IPS-11a (cell line): ENCODE measurements around the gene CAMK1D.

ENCODE experiments used
- H3K4me3 ChIP-seq: one replicate; pipeline ENCODE4 v1.5.1; 2013; ENCODE audit warnings: low read depth, low read length, control low read depth

Gene CAMK1D

DNA sequence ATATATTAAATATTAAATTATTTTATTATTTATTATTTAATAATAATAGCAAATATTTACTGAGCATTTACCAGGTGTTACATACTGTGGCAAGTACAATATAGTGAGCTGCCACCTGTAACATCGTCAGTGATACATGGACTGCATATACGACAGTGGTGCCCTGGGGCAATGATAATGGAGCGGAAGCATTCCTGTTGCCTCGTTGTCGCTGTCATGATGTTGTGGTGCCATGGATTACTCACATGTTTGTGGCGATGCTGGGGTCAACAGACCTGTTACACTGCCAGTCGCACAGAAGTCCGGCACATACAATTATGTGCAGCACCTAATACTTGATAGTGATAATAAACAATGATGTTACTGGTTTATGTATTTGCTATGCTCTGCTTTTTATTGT is 20.6 kb downstream of the CAMK1D start:
- no peak overlapping the region for H3K4me3 ChIP-seq

DNA sequence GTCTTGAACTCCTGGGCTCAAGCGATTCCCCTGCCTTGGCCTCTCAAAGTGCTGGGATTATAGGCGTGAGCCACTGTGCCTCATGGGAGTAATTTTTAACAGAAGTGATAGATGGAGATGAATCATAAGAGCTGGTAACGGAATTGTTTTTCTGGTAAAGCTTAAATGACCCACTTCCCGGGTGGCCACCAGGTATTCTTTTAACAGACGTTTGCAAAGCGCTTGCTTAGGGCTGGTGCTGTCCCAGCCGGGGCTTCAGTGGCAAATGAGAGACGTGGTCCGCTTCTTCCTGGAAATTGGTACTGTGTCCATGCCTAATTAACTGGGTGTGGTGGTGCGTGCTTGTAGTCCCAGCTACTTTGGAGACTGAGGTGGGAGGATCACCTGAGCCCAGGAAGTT is 23.5 kb downstream of the CAMK1D start:
- no peak overlapping the region for H3K4me3 ChIP-seq

DNA sequence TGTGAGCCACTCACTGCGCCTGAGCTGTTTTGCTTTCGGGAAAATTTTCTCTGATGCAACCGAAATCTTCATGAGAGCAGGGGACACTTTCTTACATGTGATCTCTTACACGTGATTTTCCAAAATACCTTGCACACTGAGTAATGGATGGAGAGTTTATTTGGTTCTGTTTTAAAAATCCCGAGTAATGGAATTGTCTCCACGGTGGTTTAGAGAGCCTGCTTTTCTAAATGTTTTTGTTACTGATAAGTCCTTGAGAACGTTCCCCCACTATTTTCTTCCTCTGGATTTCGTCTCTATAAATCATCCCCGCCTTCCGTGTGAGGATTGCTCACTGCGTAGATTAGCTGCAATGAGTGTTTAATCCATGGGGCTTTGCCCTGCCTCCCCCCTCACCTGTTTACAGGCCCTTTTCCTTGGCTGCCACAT is 25.7 kb downstream of the CAMK1D start:
- no peak overlapping the region for H3K4me3 ChIP-seq

DNA sequence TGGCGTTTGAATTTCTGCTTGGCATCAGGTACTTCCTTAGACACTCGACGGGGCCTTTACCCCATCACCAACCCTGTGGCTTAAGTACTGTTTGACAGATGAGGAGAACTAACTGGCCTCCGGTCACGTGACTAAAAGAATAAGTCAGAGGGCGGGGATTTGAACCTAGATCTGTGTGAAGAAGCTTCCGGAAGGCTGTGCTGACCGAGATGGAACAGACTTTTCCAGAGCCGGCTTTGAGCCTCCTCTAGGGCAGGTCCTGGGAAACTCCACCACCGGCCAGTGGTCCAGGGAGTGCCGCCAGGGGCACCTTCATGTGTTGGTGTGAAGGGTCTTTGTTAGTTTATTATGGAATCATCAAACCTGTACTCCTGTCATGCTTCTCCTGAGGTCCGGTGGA is 26.9 kb downstream of the CAMK1D start:
- H3K4me3 ChIP-seq, result no peak overlapping the region

DNA sequence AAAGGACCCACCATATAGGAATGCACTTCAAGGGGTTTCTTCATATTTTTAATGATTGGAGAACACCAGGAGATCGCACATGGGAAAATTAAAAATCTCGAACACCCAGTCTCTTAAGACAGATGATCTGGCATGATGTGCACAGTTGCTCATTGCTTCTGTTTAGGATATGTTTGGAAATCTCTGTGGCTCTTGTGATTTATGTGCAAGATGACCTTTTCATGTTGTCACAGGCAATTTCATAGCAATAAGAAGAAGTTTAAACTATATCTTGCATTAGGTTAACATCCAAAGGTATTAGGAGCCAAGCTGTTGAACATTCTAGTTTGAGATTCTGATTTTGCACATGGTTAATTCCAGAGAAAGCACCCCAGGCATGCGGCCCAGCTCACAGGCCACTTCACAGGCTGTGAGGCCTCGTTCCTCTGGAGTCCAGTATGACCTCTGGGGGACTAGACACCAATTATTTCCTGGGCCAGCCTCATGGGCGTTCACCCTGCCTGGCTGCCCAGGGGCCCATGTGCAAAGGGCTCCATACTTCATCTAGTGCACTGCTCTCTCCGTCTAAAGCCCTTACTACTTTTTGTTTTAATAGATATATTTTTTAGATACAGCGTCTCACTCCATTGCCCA is 28.4 kb downstream of the CAMK1D start:
- H3K4me3 ChIP-seq, result no peak overlapping the region

DNA sequence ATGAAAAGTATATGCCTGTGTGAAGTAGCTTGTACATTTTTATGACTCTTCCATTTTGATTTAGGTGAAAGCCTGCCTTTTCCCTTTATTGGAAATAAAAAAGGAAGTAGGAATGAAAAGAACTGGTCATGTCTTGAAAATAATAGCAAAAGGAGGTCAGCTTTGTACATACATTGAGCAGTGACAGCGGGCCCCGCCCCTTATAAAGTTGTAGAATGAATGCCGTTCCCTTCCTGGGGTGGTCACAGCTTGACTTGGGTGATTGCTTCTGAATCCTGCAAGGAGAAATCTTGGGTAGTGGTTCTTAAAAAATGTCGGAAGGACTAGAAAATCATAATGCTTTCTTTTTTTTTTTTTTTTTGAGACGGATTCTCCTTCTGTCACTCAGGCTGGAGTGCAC is 31.7 kb downstream of the CAMK1D start:
- H3K4me3 ChIP-seq, result no peak overlapping the region

DNA sequence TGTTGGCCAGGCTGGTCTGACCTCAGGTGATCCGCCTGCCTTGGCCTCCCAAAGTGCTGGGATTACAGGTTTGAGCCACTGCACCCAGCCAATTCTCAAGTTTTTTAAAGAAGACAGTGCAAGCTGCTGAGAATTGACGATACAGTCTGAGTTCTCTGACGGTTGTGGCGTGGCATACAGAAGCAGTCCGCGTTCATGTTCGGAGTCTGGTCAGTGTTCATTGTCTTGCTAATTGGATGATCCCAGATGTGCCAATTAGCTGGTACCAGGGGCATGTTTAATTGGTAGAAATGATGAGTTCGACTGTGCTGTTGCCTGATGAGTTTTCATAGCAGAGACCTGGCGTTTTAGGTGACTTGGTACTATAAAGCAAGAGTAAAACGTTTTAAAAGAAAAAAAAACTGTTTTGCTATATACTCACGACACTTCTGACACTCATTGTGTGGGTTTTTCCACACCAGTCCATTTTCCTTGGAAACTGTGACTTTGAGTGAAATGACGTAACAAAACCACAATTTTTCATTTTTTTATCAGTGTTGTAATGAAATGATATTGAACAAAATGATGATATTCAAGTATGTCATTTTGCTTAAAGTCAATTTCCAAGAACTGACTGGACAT is 32.3 kb downstream of the CAMK1D start:
- H3K4me3 ChIP-seq, result no peak overlapping the region

DNA sequence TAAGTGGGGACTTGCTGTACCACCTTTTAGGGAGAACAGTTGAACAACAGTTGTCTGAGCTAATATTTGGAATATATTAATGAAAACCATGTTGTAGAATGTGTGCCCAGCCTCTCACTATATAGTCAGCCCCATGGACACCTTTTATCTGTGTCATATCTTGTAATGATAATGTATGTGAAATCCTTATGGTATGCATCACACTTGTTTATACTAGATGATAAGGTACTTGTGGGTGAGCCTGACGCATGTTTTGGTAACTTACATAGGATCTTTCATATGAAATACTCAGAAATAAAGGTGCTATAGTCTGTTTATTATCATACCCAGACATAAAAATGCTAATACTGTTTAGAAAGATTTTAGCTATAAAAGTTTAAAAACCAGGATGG is 32.8 kb downstream of the CAMK1D start:
- H3K4me3 ChIP-seq, result no peak overlapping the region

DNA sequence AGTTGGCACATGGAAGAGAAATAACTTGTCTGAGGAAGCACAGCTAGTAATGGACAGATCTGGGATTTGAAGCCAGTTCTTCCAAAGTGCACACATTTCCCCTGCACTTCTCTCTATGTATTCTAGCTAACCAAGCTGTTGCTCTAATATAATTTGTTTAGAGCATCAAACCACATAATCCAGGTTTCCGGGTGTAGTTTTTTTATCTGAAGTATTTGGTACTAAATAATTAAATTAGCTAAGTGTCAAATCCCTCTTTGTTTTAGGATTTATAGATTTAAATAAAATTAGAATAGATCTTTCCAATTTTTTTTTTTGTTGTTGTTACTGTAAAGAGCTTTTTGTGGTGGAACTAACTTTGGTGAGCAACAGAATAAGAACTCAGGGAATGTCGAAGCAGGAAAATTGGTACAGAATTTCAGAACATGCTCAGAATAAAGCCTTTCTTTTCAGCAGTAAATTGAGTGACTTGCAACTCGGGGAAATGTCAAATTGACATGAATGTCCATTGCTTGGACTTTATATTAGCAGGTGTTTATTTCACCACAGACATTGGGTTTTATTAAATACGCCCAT is 33.7 kb downstream of the CAMK1D start:
- H3K4me3 ChIP-seq, result no peak overlapping the region

DNA sequence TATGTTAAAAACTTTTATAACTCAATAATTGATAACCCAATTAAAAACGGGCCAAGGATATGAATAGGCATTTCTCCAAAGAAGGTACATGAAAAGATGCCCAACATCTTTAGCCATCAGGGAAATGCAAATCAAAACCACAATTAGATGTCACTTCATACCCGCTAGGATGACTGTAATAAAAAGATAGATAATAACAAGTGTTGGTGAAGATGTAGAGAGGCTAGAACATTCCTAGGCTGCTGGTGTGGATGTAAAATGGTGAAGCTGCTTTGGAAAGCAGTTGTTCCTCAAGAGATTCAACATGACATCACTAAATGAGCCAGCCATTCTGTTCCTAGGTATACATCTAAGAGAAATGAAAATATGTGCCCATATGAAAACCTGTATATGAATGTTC is 35.6 kb downstream of the CAMK1D start:
- H3K4me3 ChIP-seq, result no peak overlapping the region

DNA sequence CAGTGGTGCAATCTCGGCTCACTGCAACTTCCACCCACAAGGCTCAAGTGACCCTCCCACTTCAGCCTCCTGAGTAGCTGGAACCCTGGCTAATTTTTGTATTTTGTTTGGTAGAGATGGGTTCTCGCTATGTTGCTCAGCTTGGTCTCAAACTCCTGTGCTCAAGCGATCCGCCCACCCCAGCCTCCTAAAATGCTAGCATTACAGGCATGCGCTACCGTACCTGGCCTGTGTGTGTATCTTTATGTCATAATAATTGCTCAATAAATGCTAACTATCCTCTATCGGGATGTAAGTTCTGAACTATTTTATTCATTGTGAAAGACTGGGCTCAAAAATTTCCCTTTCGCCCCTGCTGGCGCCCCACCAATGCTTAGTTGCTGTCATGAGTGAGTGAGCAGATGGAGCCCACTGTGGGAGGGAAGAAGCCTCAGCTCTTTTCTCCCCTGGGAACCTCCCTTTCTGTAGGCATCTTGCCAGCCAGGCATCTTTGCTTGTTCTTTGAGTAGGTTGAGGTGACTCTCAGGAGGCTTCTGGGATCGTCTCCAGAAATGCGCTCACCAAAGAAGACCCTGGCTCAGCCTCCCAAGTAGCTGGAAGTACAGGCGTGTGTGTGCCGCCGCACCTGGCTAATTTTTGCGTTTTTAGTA is 38.3 kb downstream of the CAMK1D start:
- no peak overlapping the region for H3K4me3 ChIP-seq

DNA sequence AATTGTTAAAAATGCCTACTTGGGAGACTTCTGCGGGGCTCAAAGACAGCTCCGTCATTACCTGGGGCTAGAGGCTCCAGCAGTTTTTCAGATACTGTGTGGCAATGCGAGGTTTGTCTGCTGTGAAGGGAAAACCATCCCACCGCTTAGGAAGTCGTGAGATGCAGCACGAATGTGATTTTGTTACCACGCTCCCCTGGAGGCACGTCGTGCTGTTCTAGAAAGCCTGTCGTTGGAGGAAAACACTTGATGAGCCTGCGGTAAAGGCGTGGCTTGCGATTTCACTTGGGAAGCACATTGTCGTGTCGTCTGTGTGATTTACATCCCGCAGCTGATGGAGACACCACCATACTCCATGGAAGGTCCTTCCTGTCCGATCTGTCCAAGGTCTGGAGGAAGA is 39.3 kb downstream of the CAMK1D start:
- H3K4me3 ChIP-seq, result no peak overlapping the region

DNA sequence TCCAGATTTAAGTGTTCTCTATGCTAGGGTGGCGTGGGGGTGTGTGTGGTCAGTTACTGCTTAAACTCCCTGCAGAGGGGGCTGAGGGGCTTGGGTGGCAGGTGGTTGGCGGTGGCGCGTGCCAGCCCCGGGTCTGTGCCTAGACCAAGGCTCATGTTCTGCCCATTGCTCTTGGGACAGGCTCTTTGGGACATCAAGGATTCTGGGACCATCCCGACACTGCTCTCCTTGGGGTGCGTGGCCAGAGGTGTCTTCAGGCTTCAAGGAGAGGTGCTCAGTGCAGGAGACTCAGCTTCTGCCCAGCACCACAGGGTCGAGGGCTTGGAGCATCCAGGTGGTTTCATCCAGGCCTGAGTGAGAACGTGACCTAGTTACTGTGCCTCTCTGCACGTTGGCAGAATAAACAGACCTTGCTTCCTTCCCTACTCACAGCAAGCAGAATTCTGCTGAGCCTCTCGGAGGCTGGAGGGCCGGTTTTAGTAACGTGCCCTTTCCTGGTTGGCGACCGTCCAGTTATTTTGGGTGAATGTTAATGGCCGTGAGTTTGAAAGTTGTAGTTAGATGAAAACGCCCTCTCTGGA is 39.9 kb downstream of the CAMK1D start:
- no peak overlapping the region for H3K4me3 ChIP-seq

DNA sequence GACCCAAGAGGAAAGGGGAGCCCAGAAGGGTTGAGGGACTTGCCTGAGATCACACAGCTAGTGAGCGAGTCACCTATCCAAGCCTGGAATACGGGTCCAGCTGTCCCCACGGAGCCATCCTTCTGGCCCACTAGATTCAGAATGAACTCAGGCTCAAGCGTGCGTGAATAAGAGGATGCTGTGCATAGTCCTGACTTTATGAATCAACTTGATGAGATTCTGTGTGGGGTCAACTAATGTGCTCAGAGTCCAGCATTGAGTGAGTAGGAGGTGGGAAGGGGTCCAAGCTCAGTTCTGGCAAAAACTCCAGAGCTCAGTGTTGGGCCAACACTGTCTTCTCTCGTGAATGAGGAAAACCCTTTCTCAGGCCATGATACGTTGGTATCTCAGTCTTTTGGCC is 41.4 kb downstream of the CAMK1D start:
- no peak overlapping the region for H3K4me3 ChIP-seq

DNA sequence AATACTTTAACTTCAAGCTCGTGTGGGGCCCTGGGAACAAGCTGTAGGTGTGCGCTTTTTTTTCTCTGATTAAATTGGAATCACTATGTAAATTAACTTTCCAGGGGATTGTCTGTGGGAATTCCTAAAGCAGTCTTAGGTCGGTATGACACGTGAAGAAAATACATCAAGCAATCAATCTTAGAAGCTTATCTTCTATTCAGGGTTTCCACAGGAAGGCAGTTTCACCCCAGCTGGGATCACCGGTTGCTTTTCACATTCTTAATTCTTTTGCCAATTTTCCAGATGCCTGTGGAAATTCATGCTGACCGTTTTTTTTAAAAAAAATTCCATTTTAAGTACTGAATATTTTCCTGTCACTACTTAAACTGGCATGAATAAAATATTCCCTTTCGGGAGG is 41.9 kb downstream of the CAMK1D start:
- H3K4me3 ChIP-seq, result no peak overlapping the region

DNA sequence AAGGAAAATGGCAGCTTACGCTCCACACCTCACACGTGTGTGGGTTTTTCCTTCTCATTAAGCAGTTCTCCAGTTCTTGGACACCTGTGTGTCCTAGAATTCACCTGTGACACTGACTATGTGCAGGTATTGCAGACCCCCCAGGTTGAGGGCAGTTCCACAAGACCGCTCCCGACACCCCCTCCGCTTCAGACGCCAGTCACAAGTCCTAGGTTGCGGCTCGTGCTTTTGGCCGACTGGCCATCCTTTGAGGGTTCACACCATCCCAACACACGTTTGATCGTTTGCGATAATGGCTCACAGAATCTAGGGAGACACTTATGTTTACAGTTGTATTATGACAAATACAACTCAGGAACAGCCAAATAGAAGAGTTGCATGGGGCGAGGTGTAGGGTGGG is 44.5 kb downstream of the CAMK1D start:
- no peak overlapping the region for H3K4me3 ChIP-seq

DNA sequence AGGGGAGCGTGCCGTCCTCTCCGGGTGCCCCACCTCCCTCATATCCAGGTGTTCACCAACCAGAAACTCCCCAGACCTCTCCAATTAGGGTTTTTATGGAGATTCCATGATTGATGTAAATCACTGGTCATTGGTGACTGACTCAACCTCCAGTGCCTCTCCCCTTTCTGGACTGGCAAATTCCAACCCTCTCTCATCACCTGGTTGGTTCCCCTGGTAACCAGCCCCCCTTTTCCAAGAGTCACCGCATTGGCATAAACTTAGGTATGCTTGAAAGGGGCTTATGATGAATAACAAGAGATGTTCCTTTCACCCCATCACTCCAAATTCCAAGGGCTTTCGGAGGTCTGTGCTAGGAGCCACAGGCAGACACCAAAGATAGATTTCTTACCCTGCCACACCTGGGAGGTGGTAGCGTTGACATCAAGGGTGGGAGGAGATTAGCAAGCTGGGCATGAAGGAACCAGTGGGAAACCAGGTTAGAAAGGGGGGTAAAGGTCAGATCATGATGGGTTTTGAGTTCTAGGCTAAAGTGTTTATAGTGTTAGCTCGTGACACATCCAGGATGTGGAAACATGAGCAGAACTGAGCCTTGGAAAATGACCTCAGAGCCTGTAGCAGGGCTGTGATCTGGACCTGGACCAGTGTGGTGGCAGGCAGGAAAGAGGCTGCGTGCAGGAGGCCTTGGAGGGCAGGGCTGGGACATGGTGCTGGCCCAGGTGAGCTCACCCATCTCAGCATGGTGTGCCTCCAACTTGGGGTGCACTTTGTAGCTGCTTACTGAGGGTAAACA is 45.1 kb downstream of the CAMK1D start:
- no peak overlapping the region for H3K4me3 ChIP-seq

DNA sequence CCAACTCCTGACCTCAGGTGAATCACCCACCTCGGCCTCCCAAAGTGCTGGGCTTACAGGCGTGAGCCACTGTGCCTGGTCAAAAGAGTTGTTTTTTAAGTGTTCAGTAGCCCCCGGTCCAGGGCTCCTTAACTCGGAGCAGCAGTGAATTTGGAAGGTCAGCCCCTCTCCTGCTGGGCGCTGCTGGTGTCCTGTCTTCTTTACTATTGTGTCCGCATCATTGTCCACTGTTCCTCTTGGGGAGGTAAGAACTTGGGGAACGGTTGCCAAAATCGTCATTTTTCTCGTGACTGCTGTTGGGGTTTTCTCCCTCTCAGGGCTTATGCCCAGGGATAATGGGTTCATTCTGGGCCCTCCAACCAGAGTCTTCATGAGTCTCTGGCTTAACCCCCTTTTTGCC is 46.7 kb downstream of the CAMK1D start:
- H3K4me3 ChIP-seq, result no peak overlapping the region

DNA sequence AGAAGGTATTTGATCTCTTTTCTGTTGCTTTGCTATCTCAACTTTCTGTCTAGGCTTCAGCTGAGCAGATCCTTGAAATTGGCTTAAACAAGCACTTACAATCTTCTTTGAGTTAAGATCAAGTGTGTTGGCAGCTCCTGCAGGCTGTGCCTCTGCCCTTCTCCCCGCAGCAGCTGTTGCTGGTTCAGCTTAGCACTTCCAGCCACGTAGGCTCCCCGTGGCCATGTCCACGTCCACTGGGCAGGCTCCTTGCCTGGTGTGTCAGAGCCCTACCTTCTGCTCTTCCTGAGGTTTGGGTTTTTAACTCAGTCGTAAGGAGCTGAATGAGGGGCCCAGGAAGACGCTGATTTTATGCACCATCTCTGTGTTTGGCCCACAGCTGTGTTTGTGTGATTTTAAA is 47.2 kb downstream of the CAMK1D start:
- no peak overlapping the region for H3K4me3 ChIP-seq

DNA sequence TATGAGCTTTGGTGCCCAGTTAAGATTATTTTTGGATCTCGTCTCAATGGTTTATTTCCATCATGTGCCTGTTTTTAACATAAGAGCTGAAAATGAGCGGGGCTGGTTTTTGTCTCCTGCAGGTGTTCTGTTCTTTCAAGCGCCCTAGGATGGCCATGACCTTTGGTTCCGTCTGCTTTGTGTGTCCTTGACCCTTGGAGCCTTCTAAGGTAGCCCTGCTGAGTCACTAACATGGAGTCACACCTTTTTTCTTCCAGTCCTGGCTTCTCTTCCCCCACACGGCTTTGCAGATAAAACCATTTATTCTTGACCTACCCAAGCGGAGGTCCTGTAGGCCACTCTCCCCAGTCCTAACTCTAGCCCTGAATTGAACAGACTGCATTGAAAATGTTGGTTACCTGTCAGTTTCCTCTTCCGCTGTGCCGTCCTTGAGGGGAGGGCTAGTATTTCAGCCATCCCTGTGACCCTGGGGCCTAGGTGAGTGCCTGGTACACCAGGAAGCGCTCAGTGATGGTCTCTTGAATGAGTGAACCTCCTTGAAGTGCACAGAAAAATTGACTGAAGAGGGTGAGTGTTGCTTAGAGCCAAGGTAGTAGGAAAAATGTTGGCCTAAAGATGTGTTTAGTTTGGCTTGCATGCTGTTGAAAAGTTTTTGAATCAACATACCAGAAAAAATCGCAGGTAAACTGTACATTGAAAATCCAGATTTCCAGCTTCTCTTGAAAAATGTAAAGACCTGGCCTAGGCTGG is 48.0 kb downstream of the CAMK1D start:
- no peak overlapping the region for H3K4me3 ChIP-seq
